GM12892 (cell line): Measurements from ENCODE around the gene ANGPTL8.

ENCODE experiments used
- POLR2A ChIP-seq: IDR thresholded peaks from 2 replicates; pipeline ENCODE4 v1.6.1; 2011; ENCODE audit warnings: low read depth, low read length, control low read depth
- POLR2AphosphoS5 ChIP-seq: IDR thresholded peaks from 2 replicates; pipeline ENCODE4 v1.6.1; 2011; ENCODE audit warnings: low read depth, low read length, control low read depth

DNA sequence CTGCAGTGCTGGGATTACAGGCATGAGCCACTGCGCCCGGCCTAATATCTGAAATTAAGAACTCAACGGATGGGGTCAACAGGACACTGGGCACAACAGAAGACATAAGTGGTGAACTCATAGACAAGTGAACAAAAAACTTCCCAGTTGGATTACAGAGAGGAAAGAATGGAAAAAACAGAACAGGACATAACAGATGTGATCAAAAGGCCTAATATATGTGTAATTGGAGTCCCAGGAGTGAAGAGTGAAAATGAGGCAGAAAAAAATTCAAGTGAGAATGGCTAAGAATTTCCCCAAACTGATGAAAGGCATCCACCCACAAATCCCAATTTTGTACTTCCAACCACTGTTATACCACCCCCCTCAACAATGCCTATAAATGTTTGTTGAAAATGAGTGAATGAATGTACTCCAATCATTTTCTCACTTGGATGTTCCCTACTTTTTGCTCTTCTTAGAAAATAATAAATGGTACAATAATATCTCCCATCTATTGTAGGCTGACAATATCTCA lies 18.3 kb upstream of the ANGPTL8 start:
- TF ChIP-seq POLR2A (no peak), POLR2AphosphoS5 (no peak)
